Breast epithelium (tissue), 4 donors: ENCODE measurements around the gene SECTM1. TPM values are rescaled to one million over a fixed set of nuclear protein-coding genes. Genes with fewer than 3 reads are reported as not detected.

Experiments
- DNase-seq, 2 donors: peaks; one replicate each; pipeline ENCODE4 v3.0.0-alpha.2; 2019; ENCODE audit warnings: low spot score in 2 of 2
- H3K27ac ChIP-seq, 2 donors: fragments of 200-600 bp; sonication (generic) in 1 of 2; one replicate each; pipeline ENCODE4 v1.5.1; 2016 to 2019; ENCODE audit warnings: mild to moderate bottlenecking in 1 of 2
- H3K27me3 ChIP-seq, 2 donors: fragments of 200-600 bp; sonication (generic) in 1 of 2; one replicate each; pipeline versions ENCODE4 v1.5.1 to v1.6.0; 2017 to 2019; ENCODE audit warnings: control low read depth in 1 of 2, mild to moderate bottlenecking in 1 of 2
- H3K36me3 ChIP-seq: fragments of 200-600 bp; one replicate; pipeline ENCODE4 v1.5.1; 2019
- H3K4me1 ChIP-seq, 2 donors: fragments of 200-600 bp; sonication (generic); one replicate each; pipeline ENCODE4 v1.5.1; 2016 to 2019; ENCODE audit warnings: control low read depth in 1 of 2
- H3K4me3 ChIP-seq, 3 donors: fragments of 200-600 bp; sonication (generic); 1 replicate in 2 of 3; 2 replicates in 1 of 3; pipeline ENCODE4 v1.5.1; 2016 to 2019; ENCODE audit warnings: mild to moderate bottlenecking in 3 of 3, moderate library complexity in 2 of 3
- H3K9me3 ChIP-seq, 2 donors: fragments of 200-600 bp; sonication (generic) in 1 of 2; one replicate each; pipeline ENCODE4 v1.5.1; 2016 to 2019; ENCODE audit warnings: control low read depth in 1 of 2
- CTCF ChIP-seq, 3 donors: fragments of 450-650 bp; IDR thresholded peaks; one replicate each; pipeline ENCODE4 v1.5.1; 2016 to 2017; ENCODE audit warnings: antibody characterized with exemption in 3 of 3, mild to moderate bottlenecking in 3 of 3, moderate library complexity in 3 of 3
- POLR2A ChIP-seq: fragments of 450-650 bp; IDR thresholded peaks from one replicate; pipeline ENCODE4 v1.6.1; 2016; ENCODE audit warnings: antibody characterized with exemption, mild to moderate bottlenecking, moderate library complexity
- POLR2AphosphoS5 ChIP-seq, 3 donors: sonication (generic); formaldehyde crosslinking; IDR thresholded peaks; one replicate each; pipeline ENCODE4 v1.6.1; 2017; ENCODE audit warnings: antibody characterized with exemption in 3 of 3
- intact Hi-C: fragments of 100-400 bp; cut with DNase I; formaldehyde crosslinking; loops from one replicate; pipeline ENCODE4 v1.15.1; 2023; ENCODE audit warnings: low total_unique reads
- total RNA-seq, 3 donors: library from RNA; depleted of rRNA; stranded (reverse); fragments of >200 nt; gene quantifications; one replicate each; pipeline ENCODE4 v1.1.0, GENCODE V29; 2016

SECTM1 gene
- total RNA-seq, 3 donors from 2014 or later = 11.5 to 23.9 (median 16.2) TPM

DNA sequence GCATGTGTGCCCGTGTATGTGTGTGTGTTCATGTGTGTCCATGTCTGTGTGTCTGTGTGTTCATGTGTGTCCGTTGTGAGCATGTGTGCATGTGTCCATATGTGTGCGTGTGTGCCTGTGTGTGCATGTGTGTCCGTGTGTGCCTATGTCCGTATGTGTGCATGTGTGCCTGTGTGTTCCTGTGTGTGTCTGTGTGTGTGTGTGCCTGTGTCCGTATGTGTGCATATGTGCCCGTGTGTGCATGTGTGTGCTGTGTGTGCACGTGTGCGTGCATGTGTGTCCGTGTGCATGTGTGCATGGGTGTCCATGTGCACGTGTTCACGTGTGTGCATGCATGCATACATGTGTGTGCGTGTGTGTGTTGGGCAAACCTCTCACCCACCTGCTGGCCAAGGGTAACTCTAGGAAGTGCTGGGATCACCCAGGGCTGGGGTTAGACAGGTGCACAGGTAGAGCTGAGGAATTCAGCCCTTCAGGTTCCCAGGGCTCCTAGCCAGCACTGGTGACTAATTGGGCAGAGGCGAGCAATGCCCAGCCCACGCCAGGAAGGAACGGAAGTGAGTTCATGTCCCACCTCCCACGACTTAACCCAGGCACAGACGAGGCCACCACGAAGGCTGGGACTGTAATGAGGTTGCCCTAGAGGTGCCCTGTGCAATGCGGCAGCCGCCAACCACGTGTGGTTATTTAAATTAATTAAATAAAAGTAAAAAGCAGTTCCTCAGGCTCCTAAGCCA lies 51.9 kb downstream of the SECTM1 start:
- peak in 1 of 2 donors; percentile 85 for DNase-seq
- no peak for TF ChIP-seq POLR2A
- no peak for TF ChIP-seq POLR2AphosphoS5 (IDR thresholded peaks at IDR 0.05)

GRCh38 chr17:82281076-82281475 lies 52.5 kb downstream of the SECTM1 start:
- no peak overlapping the region for H3K27ac ChIP-seq
- H3K36me3 ChIP-seq = no peaks in the 10 kb centered on the region
- no peaks in the 10 kb centered on the region for H3K9me3 ChIP-seq
- H3K4me3 ChIP-seq = no peak overlapping the region
- TF ChIP-seq POLR2A (no peak), CTCF (IDR thresholded peaks at IDR 0.05) (no peak), POLR2AphosphoS5 (IDR thresholded peaks at IDR 0.05) (no peak)
- H3K4me1 ChIP-seq = peaks cover 5 to 12% of the 10 kb centered on the region in 2 donors
- intact Hi-C loops = no loop called here
- DNase-seq = no peak
- no peaks in the 10 kb centered on the region for H3K27me3 ChIP-seq

More for the DNA sequence above, 51.9 kb downstream of the SECTM1 start:
- peaks cover 5 to 12% of the 10 kb centered on the region in 2 donors for H3K4me1 ChIP-seq
- no peaks in the 10 kb centered on the region for H3K27me3 ChIP-seq
- no peaks in the 10 kb centered on the region for H3K36me3 ChIP-seq
- H3K9me3 ChIP-seq = no peaks in the 10 kb centered on the region
- H3K27ac ChIP-seq = peak overlapping the region; percentile 40 to 75
- H3K4me3 ChIP-seq = no peak overlapping the region
- intact Hi-C loops = no loop called here

- no peak for TF ChIP-seq POLR2AphosphoS5 (IDR thresholded peaks at IDR 0.05)
- TF ChIP-seq CTCF (IDR thresholded peaks at IDR 0.05) = no peak
- TF ChIP-seq POLR2A = no peak
- intact Hi-C loops = no loop called here
- Histone ChIP-seq H3K4me3 (no peak overlapping the region), H3K27me3 (no peaks in the 10 kb centered on the region), H3K27ac (no peak overlapping the region), H3K4me1 (peaks cover 5 to 9% of the 10 kb centered on the region in 2 donors), H3K9me3 (no peaks in the 10 kb centered on the region), H3K36me3 (no peaks in the 10 kb centered on the region)
- no peak for DNase-seq
These were observed 53.0 kb downstream of the SECTM1 start for GRCh38 chr17:82280537-82280936.

DNA sequence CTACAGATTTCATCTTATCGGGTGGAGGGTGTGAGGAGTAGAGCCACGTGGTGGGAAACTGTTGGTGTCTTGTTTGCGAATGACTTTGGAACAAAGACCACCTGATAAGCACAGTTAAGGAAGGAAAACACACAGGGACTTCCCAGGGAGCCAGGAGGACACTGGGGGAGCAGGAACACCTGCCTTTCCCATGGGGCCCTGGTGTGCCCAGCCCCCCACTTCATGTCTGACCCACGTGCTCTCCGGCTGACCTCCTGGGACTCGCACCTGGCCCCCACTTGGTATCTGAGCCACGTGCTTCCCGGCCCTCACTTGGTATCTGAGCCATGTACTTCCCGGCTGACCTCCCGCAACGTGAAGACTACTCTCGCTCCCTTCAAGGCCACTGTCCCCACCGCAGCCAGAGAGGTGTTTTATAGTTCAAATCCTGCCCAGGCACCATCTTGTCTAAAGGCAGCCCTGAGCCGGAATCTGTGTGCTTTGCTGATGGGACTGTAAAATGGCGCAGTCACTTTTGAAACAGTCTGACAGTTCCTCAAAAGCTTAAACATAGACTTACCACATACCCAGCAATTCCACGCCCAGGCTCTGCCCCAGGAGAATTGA lies 54.7 kb downstream of the SECTM1 start:
- Histone ChIP-seq H3K27me3 (no peaks in the 10 kb centered on the region), H3K4me1 (peaks cover 11 to 15% of the 10 kb centered on the region in 2 donors), H3K27ac (no peak overlapping the region), H3K36me3 (no peaks in the 10 kb centered on the region), H3K4me3 (no peak overlapping the region), H3K9me3 (no peaks in the 10 kb centered on the region)
- intact Hi-C loops = no loop called here
- TF ChIP-seq POLR2AphosphoS5 (IDR thresholded peaks at IDR 0.05) (no peak), CTCF (IDR thresholded peaks at IDR 0.05) (no peak), POLR2A (no peak)
- DNase-seq = no peak

DNA sequence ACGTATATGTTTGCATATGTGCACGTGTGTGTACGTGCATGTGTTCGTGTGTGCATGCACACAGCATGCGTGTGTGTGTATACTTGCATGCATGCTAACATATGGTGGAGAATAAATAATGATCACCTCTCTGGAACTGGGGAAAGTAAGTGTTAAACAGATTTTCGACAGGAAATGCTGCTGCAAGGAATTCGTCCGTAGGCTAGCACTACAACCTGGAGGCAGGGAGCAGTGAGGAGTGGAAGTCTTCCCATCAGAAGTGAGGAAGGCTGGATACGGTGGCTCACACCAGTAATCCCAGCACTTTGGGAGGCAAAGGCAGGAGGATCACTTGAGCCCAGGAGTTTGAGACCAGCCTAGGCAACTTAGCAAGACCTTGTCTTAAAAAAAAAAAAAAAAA lies 55.3 kb downstream of the SECTM1 start:
- intact Hi-C loops = no loop called here
- H3K4me1 ChIP-seq = peaks cover 12 to 15% of the 10 kb centered on the region in 2 donors
- no peaks in the 10 kb centered on the region for H3K27me3 ChIP-seq
- no peak overlapping the region for H3K4me3 ChIP-seq
- no peak overlapping the region for H3K27ac ChIP-seq
- TF ChIP-seq POLR2A = no peak
- no peaks in the 10 kb centered on the region for H3K36me3 ChIP-seq
- H3K9me3 ChIP-seq = no peaks in the 10 kb centered on the region
- no peak for DNase-seq

- DNase-seq = no peak
- no peak overlapping the region for H3K27ac ChIP-seq
- H3K36me3 ChIP-seq = no peaks in the 10 kb centered on the region
- no peaks in the 10 kb centered on the region for H3K9me3 ChIP-seq
- no peak overlapping the region for H3K4me3 ChIP-seq
- intact Hi-C loops = no loop called here
- H3K4me1 ChIP-seq = peaks cover 11 to 12% of the 10 kb centered on the region in 2 donors
- no peak for TF ChIP-seq POLR2AphosphoS5 (IDR thresholded peaks at IDR 0.05)
- no peak for TF ChIP-seq POLR2A
- no peak for TF ChIP-seq CTCF (IDR thresholded peaks at IDR 0.05)
- no peaks in the 10 kb centered on the region for H3K27me3 ChIP-seq
These were observed 55.7 kb downstream of the SECTM1 start for GRCh38 chr17:82277851-82278250.
